GM23338 (cell line): ENCODE results near the gene ULK4. TPM values are rescaled to one million over a fixed set of nuclear protein-coding genes. Genes with fewer than 3 reads are reported as not detected.
A peak's percentile ranks its signal among the peaks of the same experiment; 100 is the strongest.

ENCODE experiments used
- ATAC-seq: fragments of 200-7000 bp; cut with Tn5 transposase; 3 replicates; pipeline ENCODE4 v1.9.1; 2020
- DNase-seq: peaks from one replicate; pipeline ENCODE4 v3.0.0-alpha.2; 2015; ENCODE audit warnings: low spot score
- H2AFZ ChIP-seq: fragments of 200-600 bp; sonication (generic); 2 replicates; pipeline ENCODE4 v1.8.0; 2016; ENCODE audit warnings: antibody characterized with exemption, mild to moderate bottlenecking, moderate library complexity
- H3F3A ChIP-seq: fragments of 200-600 bp; sonication (generic); replicated peaks from 2 replicates; pipeline ENCODE4 v1.8.0; 2017; ENCODE audit warnings: antibody characterized with exemption, mixed run types, low read depth
- H3K27ac ChIP-seq: fragments of 200-600 bp; sonication (generic); 2 replicates; pipeline ENCODE4 v1.6.1; 2016; ENCODE audit warnings: low read depth
- H3K27me3 ChIP-seq: fragments of 200-600 bp; sonication (generic); 2 replicates; pipeline ENCODE4 v1.8.0; 2016; ENCODE audit warnings: mild to moderate bottlenecking, mixed run types, moderate library complexity; ENCODE audit not compliant: insufficient read depth
- H3K36me3 ChIP-seq: fragments of 200-600 bp; sonication (generic); 2 replicates; pipeline ENCODE4 v1.8.0; 2016; ENCODE audit warnings: mild to moderate bottlenecking; ENCODE audit not compliant: insufficient read depth
- H3K4me1 ChIP-seq: fragments of 200-600 bp; sonication (generic); 2 replicates; pipeline ENCODE4 v1.8.0; 2016; ENCODE audit warnings: mild to moderate bottlenecking, moderate library complexity; ENCODE audit not compliant: insufficient read depth
- H3K4me2 ChIP-seq: fragments of 200-600 bp; sonication (generic); 2 replicates; pipeline ENCODE4 v1.7.1; 2017; ENCODE audit warnings: mixed run types
- H3K4me3 ChIP-seq: fragments of 200-600 bp; sonication (generic); 2 replicates; pipeline ENCODE4 v1.6.1; 2016; ENCODE audit warnings: mixed run types
- H3K79me2 ChIP-seq: fragments of 200-600 bp; sonication (generic); replicated peaks from 2 replicates; pipeline ENCODE4 v1.8.0; 2017; ENCODE audit warnings: mild to moderate bottlenecking; ENCODE audit not compliant: insufficient read depth
- H3K9me2 ChIP-seq: fragments of 200-600 bp; sonication (generic); 2 replicates; pipeline ENCODE4 v1.8.0; 2017; ENCODE audit not compliant: insufficient read depth
- H4K20me1 ChIP-seq: fragments of 200-600 bp; sonication (generic); replicated peaks from 2 replicates; pipeline ENCODE4 v1.8.0; 2017; ENCODE audit warnings: mild to moderate bottlenecking; ENCODE audit not compliant: insufficient read depth
- H3K27ac Mint-ChIP-seq: 2 replicates; pipeline ENCODE4 v1.8.0; 2020; ENCODE audit warnings: inconsistent platforms, mild to moderate bottlenecking, moderate library complexity, mixed read lengths
- H3K27me3 Mint-ChIP-seq: 3 replicates; pipeline ENCODE4 v1.8.0; 2022; ENCODE audit warnings: low read depth, mild to moderate bottlenecking, moderate library complexity, mixed read lengths, inconsistent platforms; ENCODE audit not compliant: insufficient read depth, poor library complexity
- H3K36me3 Mint-ChIP-seq: 3 replicates; pipeline ENCODE4 v1.8.0; 2021; ENCODE audit warnings: low read depth, mild to moderate bottlenecking, inconsistent platforms, moderate library complexity, mixed read lengths
- H3K4me1 Mint-ChIP-seq: 3 replicates; pipeline ENCODE4 v1.8.0; 2020; ENCODE audit warnings: mild to moderate bottlenecking, inconsistent platforms, mixed read lengths
- H3K4me3 Mint-ChIP-seq: 3 replicates; pipeline ENCODE4 v1.8.0; 2021; ENCODE audit warnings: moderate library complexity, mild to moderate bottlenecking, inconsistent platforms, mixed read lengths
- H3K9me3 Mint-ChIP-seq: 3 replicates; pipeline ENCODE4 v1.8.0; 2020; ENCODE audit warnings: moderate library complexity, mild to moderate bottlenecking, inconsistent platforms, mixed read lengths
- CREB1 ChIP-seq: fragments of 250-450 bp; sonication (Bioruptor Pico); IDR thresholded peaks from 2 replicates; pipeline ENCODE4 v1.5.0; 2020; ENCODE audit warnings: low read depth, mild to moderate bottlenecking, moderate library complexity
- EZH2 ChIP-seq: fragments of 200-600 bp; sonication (generic); IDR thresholded peaks from one replicate; pipeline ENCODE4 v1.8.0; 2017; ENCODE audit warnings: antibody characterized with exemption, mild to moderate bottlenecking, low read depth; ENCODE audit not compliant: unreplicated experiment
- EZH2phosphoT487 ChIP-seq: fragments of 200-600 bp; sonication (generic); IDR thresholded peaks from one replicate; pipeline ENCODE4 v1.8.1; 2018; ENCODE audit warnings: antibody characterized with exemption; ENCODE audit not compliant: unreplicated experiment
- JUNB ChIP-seq: IDR thresholded peaks from one replicate; pipeline ENCODE4 v1.6.1; 2016; ENCODE audit warnings: antibody characterized with exemption; ENCODE audit not compliant: unreplicated experiment
- NANOG ChIP-seq: IDR thresholded peaks from 2 replicates; pipeline ENCODE4 v1.6.1; 2016; ENCODE audit warnings: antibody characterized with exemption, borderline replicate concordance
- POLR2AphosphoS5 ChIP-seq: IDR thresholded peaks from 2 replicates; pipeline ENCODE4 v1.6.1; 2016; ENCODE audit warnings: antibody characterized with exemption, low read depth
- STAT1 ChIP-seq: IDR thresholded peaks from one replicate; pipeline ENCODE4 v1.6.1; 2016; ENCODE audit warnings: antibody characterized with exemption; ENCODE audit not compliant: unreplicated experiment
- ZNF114 ChIP-seq: fragments of 250-450 bp; sonication (Bioruptor Pico); IDR thresholded peaks from 2 replicates; pipeline ENCODE4 v1.5.0; 2020; ENCODE audit warnings: mild to moderate bottlenecking, moderate library complexity
- ZNF331 ChIP-seq: fragments of 250-450 bp; sonication (Bioruptor Pico); IDR thresholded peaks from 2 replicates; pipeline ENCODE4 v1.5.0; 2020; ENCODE audit warnings: low read depth, mild to moderate bottlenecking, moderate library complexity
- polyA plus RNA-seq: library from polyadenylated mRNA; unstranded; fragments of >200 nt; fragmentation: Nextera tagmentation; extraction: Ambion mirVana; gene quantifications from 2 replicates; pipeline ENCODE4 v1.2.1, GENCODE V29; 2016
- total RNA-seq: library from RNA; depleted of rRNA; stranded (reverse); fragments of >200 nt; shearing (Covaris generic); gene quantifications from 2 replicates; pipeline ENCODE4 v1.2.3, GENCODE V29; 2014
- TF ChIP-seq, protein P1 (sequence below): IDR thresholded peaks from 2 replicates; pipeline ENCODE4 v1.6.1; 2016; ENCODE audit warnings: antibody characterized with exemption
- TF ChIP-seq, protein P2 (sequence below): IDR thresholded peaks from one replicate; pipeline ENCODE4 v1.6.1; 2018; ENCODE audit warnings: antibody characterized with exemption; ENCODE audit not compliant: unreplicated experiment
- TF ChIP-seq, protein P3 (sequence below), 2 experiments: fragments of 200-600 bp in 1 of 2; sonication (generic) in 1 of 2; conservative IDR thresholded peaks; 2 replicates each; pipeline versions ENCODE4 v1.5.1 to v1.6.1; 2016 to 2017; ENCODE audit warnings: antibody characterized with exemption in 2 of 2, low read depth in 2 of 2, mild to moderate bottlenecking in 2 of 2, moderate library complexity in 1 of 2
- TF ChIP-seq, protein P4 (sequence below): fragments of 250-450 bp; sonication (Bioruptor Pico); IDR thresholded peaks from 2 replicates; pipeline ENCODE4 v1.5.0; 2020; ENCODE audit warnings: mild to moderate bottlenecking, moderate library complexity

Gene ULK4
- total and polyA plus RNA-seq, 2 experiments from 2014 or later = 20.8 to 41.4 TPM

GRCh38 chr3:41247055-41248004 lies 714.6 kb downstream of the ULK4 start:
- no peaks in the 10 kb centered on the region for H3K36me3 ChIP-seq
- TF ChIP-seq STAT1 = no peak
- TF ChIP-seq, protein P1, sequence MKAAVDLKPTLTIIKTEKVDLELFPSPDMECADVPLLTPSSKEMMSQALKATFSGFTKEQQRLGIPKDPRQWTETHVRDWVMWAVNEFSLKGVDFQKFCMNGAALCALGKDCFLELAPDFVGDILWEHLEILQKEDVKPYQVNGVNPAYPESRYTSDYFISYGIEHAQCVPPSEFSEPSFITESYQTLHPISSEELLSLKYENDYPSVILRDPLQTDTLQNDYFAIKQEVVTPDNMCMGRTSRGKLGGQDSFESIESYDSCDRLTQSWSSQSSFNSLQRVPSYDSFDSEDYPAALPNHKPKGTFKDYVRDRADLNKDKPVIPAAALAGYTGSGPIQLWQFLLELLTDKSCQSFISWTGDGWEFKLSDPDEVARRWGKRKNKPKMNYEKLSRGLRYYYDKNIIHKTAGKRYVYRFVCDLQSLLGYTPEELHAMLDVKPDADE = no peak
- no peak for TF ChIP-seq ZNF331 (CRISPR knock-in tag)
- TF ChIP-seq, protein P2, sequence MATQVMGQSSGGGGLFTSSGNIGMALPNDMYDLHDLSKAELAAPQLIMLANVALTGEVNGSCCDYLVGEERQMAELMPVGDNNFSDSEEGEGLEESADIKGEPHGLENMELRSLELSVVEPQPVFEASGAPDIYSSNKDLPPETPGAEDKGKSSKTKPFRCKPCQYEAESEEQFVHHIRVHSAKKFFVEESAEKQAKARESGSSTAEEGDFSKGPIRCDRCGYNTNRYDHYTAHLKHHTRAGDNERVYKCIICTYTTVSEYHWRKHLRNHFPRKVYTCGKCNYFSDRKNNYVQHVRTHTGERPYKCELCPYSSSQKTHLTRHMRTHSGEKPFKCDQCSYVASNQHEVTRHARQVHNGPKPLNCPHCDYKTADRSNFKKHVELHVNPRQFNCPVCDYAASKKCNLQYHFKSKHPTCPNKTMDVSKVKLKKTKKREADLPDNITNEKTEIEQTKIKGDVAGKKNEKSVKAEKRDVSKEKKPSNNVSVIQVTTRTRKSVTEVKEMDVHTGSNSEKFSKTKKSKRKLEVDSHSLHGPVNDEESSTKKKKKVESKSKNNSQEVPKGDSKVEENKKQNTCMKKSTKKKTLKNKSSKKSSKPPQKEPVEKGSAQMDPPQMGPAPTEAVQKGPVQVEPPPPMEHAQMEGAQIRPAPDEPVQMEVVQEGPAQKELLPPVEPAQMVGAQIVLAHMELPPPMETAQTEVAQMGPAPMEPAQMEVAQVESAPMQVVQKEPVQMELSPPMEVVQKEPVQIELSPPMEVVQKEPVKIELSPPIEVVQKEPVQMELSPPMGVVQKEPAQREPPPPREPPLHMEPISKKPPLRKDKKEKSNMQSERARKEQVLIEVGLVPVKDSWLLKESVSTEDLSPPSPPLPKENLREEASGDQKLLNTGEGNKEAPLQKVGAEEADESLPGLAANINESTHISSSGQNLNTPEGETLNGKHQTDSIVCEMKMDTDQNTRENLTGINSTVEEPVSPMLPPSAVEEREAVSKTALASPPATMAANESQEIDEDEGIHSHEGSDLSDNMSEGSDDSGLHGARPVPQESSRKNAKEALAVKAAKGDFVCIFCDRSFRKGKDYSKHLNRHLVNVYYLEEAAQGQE = no peak
- TF ChIP-seq POLR2AphosphoS5 = no peak
- no peak for TF ChIP-seq CREB1 (CRISPR knock-in tag)
- TF ChIP-seq EZH2phosphoT487 = no peak
- TF ChIP-seq, protein P3, sequence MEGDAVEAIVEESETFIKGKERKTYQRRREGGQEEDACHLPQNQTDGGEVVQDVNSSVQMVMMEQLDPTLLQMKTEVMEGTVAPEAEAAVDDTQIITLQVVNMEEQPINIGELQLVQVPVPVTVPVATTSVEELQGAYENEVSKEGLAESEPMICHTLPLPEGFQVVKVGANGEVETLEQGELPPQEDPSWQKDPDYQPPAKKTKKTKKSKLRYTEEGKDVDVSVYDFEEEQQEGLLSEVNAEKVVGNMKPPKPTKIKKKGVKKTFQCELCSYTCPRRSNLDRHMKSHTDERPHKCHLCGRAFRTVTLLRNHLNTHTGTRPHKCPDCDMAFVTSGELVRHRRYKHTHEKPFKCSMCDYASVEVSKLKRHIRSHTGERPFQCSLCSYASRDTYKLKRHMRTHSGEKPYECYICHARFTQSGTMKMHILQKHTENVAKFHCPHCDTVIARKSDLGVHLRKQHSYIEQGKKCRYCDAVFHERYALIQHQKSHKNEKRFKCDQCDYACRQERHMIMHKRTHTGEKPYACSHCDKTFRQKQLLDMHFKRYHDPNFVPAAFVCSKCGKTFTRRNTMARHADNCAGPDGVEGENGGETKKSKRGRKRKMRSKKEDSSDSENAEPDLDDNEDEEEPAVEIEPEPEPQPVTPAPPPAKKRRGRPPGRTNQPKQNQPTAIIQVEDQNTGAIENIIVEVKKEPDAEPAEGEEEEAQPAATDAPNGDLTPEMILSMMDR (conservative IDR thresholded peaks at IDR 0.05; ENCODE audit: low read depth in 2 of 2) = no peak
- TF ChIP-seq NANOG = no peak
- no peak for TF ChIP-seq EZH2
- TF ChIP-seq, protein P4, sequence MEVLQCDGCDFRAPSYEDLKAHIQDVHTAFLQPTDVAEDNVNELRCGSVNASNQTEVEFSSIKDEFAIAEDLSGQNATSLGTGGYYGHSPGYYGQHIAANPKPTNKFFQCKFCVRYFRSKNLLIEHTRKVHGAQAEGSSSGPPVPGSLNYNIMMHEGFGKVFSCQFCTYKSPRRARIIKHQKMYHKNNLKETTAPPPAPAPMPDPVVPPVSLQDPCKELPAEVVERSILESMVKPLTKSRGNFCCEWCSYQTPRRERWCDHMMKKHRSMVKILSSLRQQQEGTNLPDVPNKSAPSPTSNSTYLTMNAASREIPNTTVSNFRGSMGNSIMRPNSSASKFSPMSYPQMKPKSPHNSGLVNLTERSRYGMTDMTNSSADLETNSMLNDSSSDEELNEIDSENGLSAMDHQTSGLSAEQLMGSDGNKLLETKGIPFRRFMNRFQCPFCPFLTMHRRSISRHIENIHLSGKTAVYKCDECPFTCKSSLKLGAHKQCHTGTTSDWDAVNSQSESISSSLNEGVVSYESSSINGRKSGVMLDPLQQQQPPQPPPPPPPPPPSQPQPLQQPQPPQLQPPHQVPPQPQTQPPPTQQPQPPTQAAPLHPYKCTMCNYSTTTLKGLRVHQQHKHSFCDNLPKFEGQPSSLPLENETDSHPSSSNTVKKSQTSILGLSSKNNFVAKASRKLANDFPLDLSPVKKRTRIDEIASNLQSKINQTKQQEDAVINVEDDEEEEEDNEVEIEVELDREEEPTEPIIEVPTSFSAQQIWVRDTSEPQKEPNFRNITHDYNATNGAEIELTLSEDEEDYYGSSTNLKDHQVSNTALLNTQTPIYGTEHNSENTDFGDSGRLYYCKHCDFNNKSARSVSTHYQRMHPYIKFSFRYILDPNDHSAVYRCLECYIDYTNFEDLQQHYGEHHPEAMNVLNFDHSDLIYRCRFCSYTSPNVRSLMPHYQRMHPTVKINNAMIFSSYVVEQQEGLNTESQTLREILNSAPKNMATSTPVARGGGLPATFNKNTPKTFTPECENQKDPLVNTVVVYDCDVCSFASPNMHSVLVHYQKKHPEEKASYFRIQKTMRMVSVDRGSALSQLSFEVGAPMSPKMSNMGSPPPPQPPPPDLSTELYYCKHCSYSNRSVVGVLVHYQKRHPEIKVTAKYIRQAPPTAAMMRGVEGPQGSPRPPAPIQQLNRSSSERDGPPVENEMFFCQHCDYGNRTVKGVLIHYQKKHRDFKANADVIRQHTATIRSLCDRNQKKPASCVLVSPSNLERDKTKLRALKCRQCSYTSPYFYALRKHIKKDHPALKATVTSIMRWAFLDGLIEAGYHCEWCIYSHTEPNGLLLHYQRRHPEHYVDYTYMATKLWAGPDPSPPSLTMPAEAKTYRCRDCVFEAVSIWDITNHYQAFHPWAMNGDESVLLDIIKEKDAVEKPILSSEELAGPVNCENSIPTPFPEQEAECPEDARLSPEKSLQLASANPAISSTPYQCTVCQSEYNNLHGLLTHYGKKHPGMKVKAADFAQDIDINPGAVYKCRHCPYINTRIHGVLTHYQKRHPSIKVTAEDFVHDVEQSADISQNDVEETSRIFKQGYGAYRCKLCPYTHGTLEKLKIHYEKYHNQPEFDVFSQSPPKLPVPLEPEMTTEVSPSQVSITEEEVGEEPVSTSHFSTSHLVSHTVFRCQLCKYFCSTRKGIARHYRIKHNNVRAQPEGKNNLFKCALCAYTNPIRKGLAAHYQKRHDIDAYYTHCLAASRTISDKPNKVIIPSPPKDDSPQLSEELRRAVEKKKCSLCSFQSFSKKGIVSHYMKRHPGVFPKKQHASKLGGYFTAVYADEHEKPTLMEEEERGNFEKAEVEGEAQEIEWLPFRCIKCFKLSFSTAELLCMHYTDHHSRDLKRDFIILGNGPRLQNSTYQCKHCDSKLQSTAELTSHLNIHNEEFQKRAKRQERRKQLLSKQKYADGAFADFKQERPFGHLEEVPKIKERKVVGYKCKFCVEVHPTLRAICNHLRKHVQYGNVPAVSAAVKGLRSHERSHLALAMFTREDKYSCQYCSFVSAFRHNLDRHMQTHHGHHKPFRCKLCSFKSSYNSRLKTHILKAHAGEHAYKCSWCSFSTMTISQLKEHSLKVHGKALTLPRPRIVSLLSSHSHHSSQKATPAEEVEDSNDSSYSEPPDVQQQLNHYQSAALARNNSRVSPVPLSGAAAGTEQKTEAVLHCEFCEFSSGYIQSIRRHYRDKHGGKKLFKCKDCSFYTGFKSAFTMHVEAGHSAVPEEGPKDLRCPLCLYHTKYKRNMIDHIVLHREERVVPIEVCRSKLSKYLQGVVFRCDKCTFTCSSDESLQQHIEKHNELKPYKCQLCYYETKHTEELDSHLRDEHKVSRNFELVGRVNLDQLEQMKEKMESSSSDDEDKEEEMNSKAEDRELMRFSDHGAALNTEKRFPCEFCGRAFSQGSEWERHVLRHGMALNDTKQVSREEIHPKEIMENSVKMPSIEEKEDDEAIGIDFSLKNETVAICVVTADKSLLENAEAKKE = no peak
- TF ChIP-seq ZNF114 (CRISPR knock-in tag) = no peak
- TF ChIP-seq JUNB = no peak
- DNase-seq = no peak
- H3K27ac ChIP-seq = no peak overlapping the region
- Mint-ChIP-seq H3K36me3 (0 out of 3 replicates have a peak, but pooled peaks cover 7% of the 10 kb centered on the region), H3K4me3 (no peak overlapping the region), H3K27ac (no peak overlapping the region), H3K9me3 (no peaks in the 10 kb centered on the region; the same call in 2 of the 3 replicates), H3K27me3 (peaks cover 4% of the 10 kb centered on the region), H3K4me1 (peaks cover 11% of the 10 kb centered on the region; the same call in 2 of the 3 replicates)
- H2AFZ ChIP-seq = no peak overlapping the region
- H3K79me2 ChIP-seq = no peaks in the 10 kb centered on the region
- peak; percentile 10 for ATAC-seq
- H3K4me2 ChIP-seq = no peak overlapping the region
- H3K4me3 ChIP-seq = no peak overlapping the region
- H3K27me3 ChIP-seq = no peaks in the 10 kb centered on the region
- no peaks in the 10 kb centered on the region for H3F3A ChIP-seq
- no peaks in the 10 kb centered on the region for H3K9me2 ChIP-seq
- H3K4me1 ChIP-seq = no peaks in the 10 kb centered on the region
- H4K20me1 ChIP-seq = no peaks in the 10 kb centered on the region
